GM12873 (cell line): ENCODE results near the gene STKLD1.

Experiments
- TF ChIP-seq, protein P1 (sequence below): IDR thresholded peaks from 2 replicates; pipeline ENCODE4 v1.5.1; 2012; ENCODE audit warnings: low read depth, mild to moderate bottlenecking, moderate library complexity, low read length, control low read depth; ENCODE audit not compliant: insufficient read depth; ENCODE audit errors: missing control alignments

STKLD1 gene

GRCh38 chr9:133443248-133443647, 67.1 kb downstream of the STKLD1 start:
- TF ChIP-seq, protein P1, sequence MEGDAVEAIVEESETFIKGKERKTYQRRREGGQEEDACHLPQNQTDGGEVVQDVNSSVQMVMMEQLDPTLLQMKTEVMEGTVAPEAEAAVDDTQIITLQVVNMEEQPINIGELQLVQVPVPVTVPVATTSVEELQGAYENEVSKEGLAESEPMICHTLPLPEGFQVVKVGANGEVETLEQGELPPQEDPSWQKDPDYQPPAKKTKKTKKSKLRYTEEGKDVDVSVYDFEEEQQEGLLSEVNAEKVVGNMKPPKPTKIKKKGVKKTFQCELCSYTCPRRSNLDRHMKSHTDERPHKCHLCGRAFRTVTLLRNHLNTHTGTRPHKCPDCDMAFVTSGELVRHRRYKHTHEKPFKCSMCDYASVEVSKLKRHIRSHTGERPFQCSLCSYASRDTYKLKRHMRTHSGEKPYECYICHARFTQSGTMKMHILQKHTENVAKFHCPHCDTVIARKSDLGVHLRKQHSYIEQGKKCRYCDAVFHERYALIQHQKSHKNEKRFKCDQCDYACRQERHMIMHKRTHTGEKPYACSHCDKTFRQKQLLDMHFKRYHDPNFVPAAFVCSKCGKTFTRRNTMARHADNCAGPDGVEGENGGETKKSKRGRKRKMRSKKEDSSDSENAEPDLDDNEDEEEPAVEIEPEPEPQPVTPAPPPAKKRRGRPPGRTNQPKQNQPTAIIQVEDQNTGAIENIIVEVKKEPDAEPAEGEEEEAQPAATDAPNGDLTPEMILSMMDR = no peak

DNA sequence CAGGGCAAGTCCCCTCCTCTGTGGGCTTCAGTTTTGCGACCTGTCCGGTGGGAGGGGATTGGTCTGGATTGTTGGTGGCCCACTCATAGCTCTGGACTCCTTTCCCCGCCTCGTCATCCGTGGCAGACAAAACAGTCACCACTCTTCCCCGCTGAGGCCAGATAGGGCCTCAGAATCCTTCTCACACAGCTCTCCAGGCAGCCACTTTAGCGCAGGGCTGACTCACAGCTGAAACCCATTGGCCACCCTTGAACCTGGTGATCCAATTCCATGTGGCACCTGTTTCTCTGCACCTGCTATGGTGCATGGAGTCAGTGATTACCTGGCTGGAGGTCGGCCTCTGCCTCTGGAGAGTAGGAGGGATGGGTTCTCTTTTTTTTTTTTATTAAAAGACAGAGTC, 67.8 kb downstream of the STKLD1 start:
- TF ChIP-seq, protein P1 = no peak

GRCh38 chr9:133445293-133445969, 69.3 kb downstream of the STKLD1 start:
- TF ChIP-seq, protein P1 = no peak

GRCh38 chr9:133448487-133448972, 72.4 kb downstream of the STKLD1 start:
- TF ChIP-seq, protein P1 = no peak

- TF ChIP-seq, protein P1 = no peak
Measured at GRCh38 chr9:133449760-133450159, 73.6 kb downstream of the STKLD1 start.

DNA sequence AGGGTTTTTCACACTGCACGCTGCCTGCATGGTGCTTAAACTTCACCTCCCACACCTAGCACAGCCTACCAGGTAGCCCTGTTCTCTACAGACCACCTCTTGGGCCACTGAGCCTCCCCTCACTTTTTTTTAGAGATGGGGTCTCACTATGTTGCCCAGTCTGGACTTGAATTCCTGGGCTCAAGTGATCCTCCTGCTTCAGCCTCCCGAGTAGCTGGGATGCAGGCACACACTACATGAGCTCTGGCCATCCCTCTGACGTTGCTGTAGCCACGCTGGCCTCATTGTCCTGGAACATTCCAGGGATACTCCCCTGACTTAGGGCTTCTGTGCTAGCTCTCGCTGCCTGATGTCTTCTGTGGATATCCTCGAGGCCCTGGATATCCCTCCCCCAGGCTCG, 76.4 kb downstream of the STKLD1 start:
- TF ChIP-seq, protein P1 = no peak

GRCh38 chr9:133453651-133454050, 77.5 kb downstream of the STKLD1 start:
- TF ChIP-seq, protein P1 = no peak
